Neural crest cell (in vitro differentiated cells): ENCODE results near the gene SSBP3. TPM values are rescaled to one million over a fixed set of nuclear protein-coding genes. Genes with fewer than 3 reads are reported as not detected.

Source experiments
- DNase-seq: peaks from one replicate; pipeline ENCODE4 v3.0.0; 2021; ENCODE audit warnings: low read depth, mixed read lengths, low spot score
- H3K27ac Mint-ChIP-seq: one replicate; pipeline ENCODE4 v1.8.0; 2021; ENCODE audit warnings: mild to moderate bottlenecking, mixed read lengths; ENCODE audit not compliant: unreplicated experiment
- H3K27me3 Mint-ChIP-seq: 2 replicates; pipeline ENCODE4 v1.8.0; 2021; ENCODE audit warnings: low read depth, mild to moderate bottlenecking, mixed read lengths
- H3K36me3 Mint-ChIP-seq: 2 replicates; pipeline ENCODE4 v1.8.0; 2021; ENCODE audit warnings: low read depth, mild to moderate bottlenecking, mixed read lengths
- H3K4me1 Mint-ChIP-seq: 2 replicates; pipeline ENCODE4 v1.8.0; 2021; ENCODE audit warnings: mixed read lengths
- H3K4me3 Mint-ChIP-seq: one replicate; pipeline ENCODE4 v1.8.0; 2021; ENCODE audit warnings: mild to moderate bottlenecking, mixed read lengths
- H3K9me3 Mint-ChIP-seq: 2 replicates; pipeline ENCODE4 v1.8.0; 2021; ENCODE audit warnings: mixed read lengths
- CTCF ChIP-seq: fragments of 200-600 bp; sonication (generic); conservative IDR thresholded peaks from 2 replicates; pipeline ENCODE4 v1.5.0; 2021; ENCODE audit warnings: antibody characterized with exemption, mild to moderate bottlenecking
- total RNA-seq: library from RNA; stranded (reverse); gene quantifications from 2 replicates; pipeline ENCODE4 v1.2.1, GENCODE V29; 2021

SSBP3 gene
- total RNA-seq, 1 donor from 2014 or later, result 94.3 TPM

- no peaks in the 10 kb centered on the region for H3K9me3 Mint-ChIP-seq
These were observed 217.9 kb downstream of the SSBP3 start for GRCh38 chr1:54188291-54188690.

GRCh38 chr1:54186056-54186455, 220.1 kb downstream of the SSBP3 start:
- no peak overlapping the region for H3K27ac Mint-ChIP-seq
- no peaks in the 10 kb centered on the region for H3K27me3 Mint-ChIP-seq
- H3K4me3 Mint-ChIP-seq, result no peak overlapping the region
- no peak for TF ChIP-seq CTCF
- H3K4me1 Mint-ChIP-seq, result peaks cover 4% of the 10 kb centered on the region
- H3K36me3 Mint-ChIP-seq, result peaks cover 13% of the 10 kb centered on the region
- H3K9me3 Mint-ChIP-seq, result no peaks in the 10 kb centered on the region
- DNase-seq, result no peak

More at GRCh38 chr1:54188291-54188690, 217.9 kb downstream of the SSBP3 start:
- Mint-ChIP-seq H3K36me3 (peaks cover 13% of the 10 kb centered on the region), H3K4me3 (no peak overlapping the region), H3K27me3 (no peaks in the 10 kb centered on the region), H3K4me1 (peaks cover 2% of the 10 kb centered on the region), H3K27ac (no peak overlapping the region)
- no peak for DNase-seq
- TF ChIP-seq CTCF, result no peak

GRCh38 chr1:54180701-54181360, 225.4 kb downstream of the SSBP3 start:
- no peak for DNase-seq
- TF ChIP-seq CTCF, result no peak
- peaks cover 6% of the 10 kb centered on the region for H3K36me3 Mint-ChIP-seq
- H3K4me3 Mint-ChIP-seq, result no peak overlapping the region
- no peaks in the 10 kb centered on the region for H3K27me3 Mint-ChIP-seq
- no peaks in the 10 kb centered on the region for H3K9me3 Mint-ChIP-seq
- H3K27ac Mint-ChIP-seq, result no peak overlapping the region
- peaks cover 4% of the 10 kb centered on the region for H3K4me1 Mint-ChIP-seq

DNA sequence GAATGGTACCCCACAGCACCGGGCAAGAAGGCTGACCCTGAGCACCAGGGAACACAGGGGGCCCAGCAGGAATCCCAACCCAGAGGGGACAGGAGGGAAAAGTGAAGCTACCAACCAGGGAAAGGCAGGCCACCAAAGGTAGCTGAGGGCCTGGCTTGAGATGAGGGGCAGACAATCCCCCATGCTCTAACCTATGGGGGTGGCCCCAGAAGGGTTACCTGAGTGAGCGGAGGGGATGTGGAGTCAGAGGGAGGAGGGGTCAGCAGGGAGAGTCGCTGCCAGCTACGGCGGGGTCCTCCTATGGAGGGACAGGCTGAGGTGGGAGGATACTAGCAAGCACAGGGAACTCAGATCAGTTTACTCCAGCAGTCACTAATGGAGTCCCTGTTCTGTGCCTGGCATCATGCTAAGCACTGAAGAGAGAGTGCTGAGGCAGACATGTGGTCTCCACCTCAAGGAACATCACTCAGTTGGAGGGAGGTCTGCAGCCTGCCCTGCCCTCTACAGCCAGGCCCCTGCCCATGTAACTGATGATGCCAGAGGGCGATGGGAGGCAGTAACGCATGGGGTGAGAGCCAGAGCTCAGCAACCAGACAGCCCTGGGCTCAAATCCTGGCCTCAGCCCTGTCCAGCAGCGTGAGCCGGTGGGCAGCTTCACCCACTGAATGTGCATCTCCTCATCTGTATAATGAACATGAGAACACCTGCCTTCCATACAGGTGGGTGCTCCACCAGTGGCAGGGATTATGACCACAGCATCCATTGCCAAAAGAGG, 227.7 kb downstream of the SSBP3 start:
- no peak for DNase-seq
- Mint-ChIP-seq H3K4me1 (peaks cover 7% of the 10 kb centered on the region), H3K4me3 (no peak overlapping the region), H3K36me3 (no peaks in the 10 kb centered on the region), H3K27ac (no peak overlapping the region), H3K27me3 (no peaks in the 10 kb centered on the region), H3K9me3 (no peaks in the 10 kb centered on the region)
- TF ChIP-seq CTCF, result no peak

DNA sequence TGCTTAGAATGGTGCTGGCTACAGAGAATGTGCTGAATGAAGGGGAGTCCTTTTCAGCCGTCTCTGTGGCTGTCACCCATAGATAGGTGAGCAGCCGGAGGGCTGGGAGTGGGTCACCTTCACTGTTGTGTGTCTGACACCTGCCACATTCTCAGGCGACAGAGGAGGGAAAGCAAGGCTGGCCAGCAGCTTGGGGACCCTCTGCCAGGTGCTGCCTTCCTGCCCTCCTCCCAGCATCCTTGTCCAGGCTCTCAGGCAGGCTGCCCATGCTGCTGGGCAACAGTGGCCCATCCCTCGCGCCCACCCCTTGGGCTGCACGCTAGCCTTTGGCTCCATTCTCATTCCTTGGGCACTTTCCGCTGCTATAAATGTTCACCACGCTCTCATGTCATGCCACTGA, 228.5 kb downstream of the SSBP3 start:
- H3K9me3 Mint-ChIP-seq, result no peaks in the 10 kb centered on the region

More for the DNA sequence above, 228.5 kb downstream of the SSBP3 start:
- no peak for TF ChIP-seq CTCF
- Mint-ChIP-seq H3K36me3 (no peaks in the 10 kb centered on the region), H3K4me3 (no peak overlapping the region), H3K4me1 (peaks cover 7% of the 10 kb centered on the region), H3K27me3 (no peaks in the 10 kb centered on the region), H3K27ac (no peak overlapping the region)
- DNase-seq, result no peak
